Measurements from ENCODE around the gene TMEM179. TPM values are rescaled to one million over a fixed set of nuclear protein-coding genes. Genes with fewer than 3 reads are reported as not detected.

TMEM179 gene
- total and polyA plus RNA-seq, 2 donors (not counting 3 experiments of a cell fraction or from before 2014, with no cell fraction given) = 0.14 TPM; not detected in 1

- ChIA-PET CTCF (interaction anchor here (0.8 to 1.9 kb wide), 12 partner anchors 10 to 565 kb away, joined by 3 to 22 read pairs (median 4); no protein-coding TSS in a partner anchor), POLR2A (no interaction called here)
- no peaks in the 10 kb centered on the region for H3K9me3 ChIP-seq (replicated peaks; ENCODE audit: control insufficient read depth, insufficient read depth, low read length)
- H3K4me3 ChIP-seq (replicated peaks in 1 of 3; ENCODE audit: insufficient read depth in 1 of 3, low read depth in 1 of 3, low read length in 3 of 3) = no peak overlapping the region
- H3K4me2 ChIP-seq (ENCODE audit: insufficient read depth, low read length) = no peak overlapping the region
- no peak overlapping the region for H3K27ac ChIP-seq (ENCODE audit: insufficient read depth, low read depth, low read length)
- no peaks in the 10 kb centered on the region for H3K9me1 ChIP-seq (replicated peaks; ENCODE audit: control insufficient read depth, extremely low read depth, insufficient read depth, low read length)
- H3K27me3 ChIP-seq (ENCODE audit: control insufficient read depth in 2 of 2, insufficient read depth in 2 of 2, low read length in 2 of 2) = peaks cover 0 to 4% of the 10 kb centered on the region in 2 experiments
- H3K79me2 ChIP-seq (ENCODE audit: control insufficient read depth, insufficient read depth, low read length) = no peaks in the 10 kb centered on the region
- no peak for FAIRE-seq
- H4K20me1 ChIP-seq (replicated peaks; ENCODE audit: control insufficient read depth, extremely low read depth, insufficient read depth, low read length) = no peaks in the 10 kb centered on the region
- no peak overlapping the region for H3K9ac ChIP-seq (replicated peaks; ENCODE audit: extremely low read depth, insufficient read depth, low read length)
- H2AFZ ChIP-seq (ENCODE audit: low read depth, low read length) = no peak overlapping the region
- H3K36me3 ChIP-seq (ENCODE audit: control insufficient read depth in 2 of 2, extremely low read depth in 1 of 2, insufficient read depth in 2 of 2, low read length in 2 of 2) = no peaks in the 10 kb centered on the region
- dilution Hi-C loops (cut with MboI; ENCODE audit: extremely low pct_ligation_motif_present, low sequenced_read_pairs) (no loop called here), intact Hi-C loops (cut with micrococcal nuclease) (loop anchor here (1.0 kb wide), 3 partner anchors 502 to 562 kb away; partner anchors contain the start of gene KIF26A)
- no peak for TF ChIP-seq MAX (IDR thresholded peaks at IDR 0.05; ENCODE audit: insufficient read depth, insufficient read length)
- TF ChIP-seq JUN (IDR thresholded peaks at IDR 0.05; ENCODE audit: borderline replicate concordance, insufficient read depth, insufficient read length, low read depth) = no peak
- TF ChIP-seq EZH2 (IDR thresholded peaks at IDR 0.05; ENCODE audit: borderline replicate concordance, low read depth, low read length, severe bottlenecking) = no peak
- no peak for TF ChIP-seq MYC (IDR thresholded peaks at IDR 0.05; ENCODE audit: low read depth, low read length)
- no peak for TF ChIP-seq GATA2 (IDR thresholded peaks at IDR 0.05; ENCODE audit: insufficient read depth, insufficient read length, low read depth, low read length)
- TF ChIP-seq POLR2A (IDR thresholded peaks at IDR 0.05; ENCODE audit: low read depth, low read length) = no peak
- TF ChIP-seq FOS (IDR thresholded peaks at IDR 0.05; ENCODE audit: borderline replicate concordance, insufficient read depth, low read length) = no peak
- TF ChIP-seq, protein P1, sequence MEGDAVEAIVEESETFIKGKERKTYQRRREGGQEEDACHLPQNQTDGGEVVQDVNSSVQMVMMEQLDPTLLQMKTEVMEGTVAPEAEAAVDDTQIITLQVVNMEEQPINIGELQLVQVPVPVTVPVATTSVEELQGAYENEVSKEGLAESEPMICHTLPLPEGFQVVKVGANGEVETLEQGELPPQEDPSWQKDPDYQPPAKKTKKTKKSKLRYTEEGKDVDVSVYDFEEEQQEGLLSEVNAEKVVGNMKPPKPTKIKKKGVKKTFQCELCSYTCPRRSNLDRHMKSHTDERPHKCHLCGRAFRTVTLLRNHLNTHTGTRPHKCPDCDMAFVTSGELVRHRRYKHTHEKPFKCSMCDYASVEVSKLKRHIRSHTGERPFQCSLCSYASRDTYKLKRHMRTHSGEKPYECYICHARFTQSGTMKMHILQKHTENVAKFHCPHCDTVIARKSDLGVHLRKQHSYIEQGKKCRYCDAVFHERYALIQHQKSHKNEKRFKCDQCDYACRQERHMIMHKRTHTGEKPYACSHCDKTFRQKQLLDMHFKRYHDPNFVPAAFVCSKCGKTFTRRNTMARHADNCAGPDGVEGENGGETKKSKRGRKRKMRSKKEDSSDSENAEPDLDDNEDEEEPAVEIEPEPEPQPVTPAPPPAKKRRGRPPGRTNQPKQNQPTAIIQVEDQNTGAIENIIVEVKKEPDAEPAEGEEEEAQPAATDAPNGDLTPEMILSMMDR (IDR thresholded peaks at IDR 0.05; ENCODE audit: extremely low read depth in 1 of 2, insufficient read depth in 1 of 2, low read depth in 1 of 2, low read length in 2 of 2) = no peak
- TF ChIP-seq POLR2AphosphoS5 (IDR thresholded peaks at IDR 0.05; ENCODE audit: insufficient read depth, low read depth, low read length) = no peak
- no peak for DNase-seq (ENCODE audit: low read depth, low spot score)
- BruUV-seq (replicated peaks) = no TSS peak
- H3K4me1 ChIP-seq (ENCODE audit: control insufficient read depth, extremely low read depth, insufficient read depth, low read length) = no peaks in the 10 kb centered on the region
These were observed 36.1 kb upstream of the TMEM179 start for GRCh38 chr14:104640681-104641080.

All from endothelial cell of umbilical vein (primary cell).